ENCODE measurements around the gene RPTOR.

Gene RPTOR

DNA sequence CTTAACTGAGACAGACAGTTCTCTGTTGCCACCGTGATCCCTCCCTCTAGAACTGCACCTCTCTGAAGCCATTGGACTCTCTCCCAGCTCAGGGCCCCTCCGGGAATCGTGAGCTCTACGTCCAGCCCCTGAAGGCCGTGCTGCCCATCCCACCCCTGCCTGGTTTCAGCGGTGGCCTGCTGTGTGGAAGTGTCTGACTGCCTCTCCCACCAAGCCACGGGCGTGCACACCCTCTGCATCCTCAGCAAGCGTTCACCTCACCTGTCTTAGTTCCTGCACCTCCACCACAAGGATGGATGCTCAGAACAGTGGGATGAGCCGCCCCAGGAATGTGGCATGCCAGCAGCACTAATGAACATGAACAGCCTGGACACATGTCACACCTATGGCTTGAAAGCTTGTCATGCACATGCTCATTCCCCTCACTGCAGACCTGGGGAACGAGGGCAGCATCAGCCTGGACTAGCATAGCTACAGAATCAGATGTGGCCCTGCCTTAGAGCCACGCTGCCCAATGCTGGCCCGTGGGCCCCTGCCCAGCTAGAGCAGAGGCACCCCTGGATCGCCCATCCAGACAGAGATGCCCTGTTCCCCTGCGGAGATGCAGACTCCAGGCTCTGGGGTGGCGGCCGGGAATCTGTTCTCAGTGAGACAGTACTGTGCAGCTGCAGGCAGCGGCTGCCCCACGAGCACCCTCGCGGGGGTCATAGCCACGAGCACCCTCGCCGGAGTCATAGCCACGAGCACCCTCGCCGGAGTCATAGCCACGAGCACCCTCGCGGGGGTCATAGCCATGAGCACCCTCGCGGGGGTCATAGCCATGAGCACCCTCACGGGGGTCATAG is 373.3 kb downstream of the RPTOR start:
- Histone ChIP-seq H3K27ac (ENCODE audit: extremely low read depth, low read depth, low read length) (no peak overlapping the region), H3K4me3 (ENCODE audit: low read depth, low read length) (no peak overlapping the region), H3K4me1 (ENCODE audit: control insufficient read depth, insufficient read depth, low read length) (no peaks in the 10 kb centered on the region), H3K9me3 (ENCODE audit: control insufficient read depth, insufficient read depth, low read depth, low read length) (no peaks in the 10 kb centered on the region), H3K36me3 (ENCODE audit: control insufficient read depth in 2 of 2, insufficient read depth in 1 of 2, low read length in 2 of 2) (peaks cover 0 to 33% of the 10 kb centered on the region in 2 experiments; a peak in 2 of 3 replicates)
- TF ChIP-seq ZNF621 (tag by site-specific recombination; IDR thresholded peaks at IDR 0.05) (no peak), GLIS1 (tag by site-specific recombination; IDR thresholded peaks at IDR 0.05) (no peak), KLF16 (tag by site-specific recombination; IDR thresholded peaks at IDR 0.05) (no peak), ZNF157 (tag by site-specific recombination; IDR thresholded peaks at IDR 0.05) (no peak), ZNF426 (tag by site-specific recombination; IDR thresholded peaks at IDR 0.05) (no peak), ZFP37 (tag by site-specific recombination; IDR thresholded peaks at IDR 0.05) (no peak), KLF8 (tag by site-specific recombination; IDR thresholded peaks at IDR 0.05) (no peak), ZNF311 (tag by site-specific recombination; IDR thresholded peaks at IDR 0.05; ENCODE audit: borderline replicate concordance) (no peak), ZNF324 (tag by site-specific recombination; IDR thresholded peaks at IDR 0.05) (no peak), ZNF354C (tag by site-specific recombination; IDR thresholded peaks at IDR 0.05; ENCODE audit: borderline replicate concordance, low read depth) (no peak), ZNF530 (tag by site-specific recombination; IDR thresholded peaks at IDR 0.05; ENCODE audit: low read depth) (no peak), ZNF274 (IDR thresholded peaks at IDR 0.05; ENCODE audit: low read length) (no peak), ZNF274 (tag by site-specific recombination; IDR thresholded peaks at IDR 0.05; ENCODE audit: borderline replicate concordance) (no peak), BCL11B (tag by site-specific recombination; IDR thresholded peaks at IDR 0.05; ENCODE audit: low read depth) (no peak)
- TF ChIP-seq, protein P1, sequence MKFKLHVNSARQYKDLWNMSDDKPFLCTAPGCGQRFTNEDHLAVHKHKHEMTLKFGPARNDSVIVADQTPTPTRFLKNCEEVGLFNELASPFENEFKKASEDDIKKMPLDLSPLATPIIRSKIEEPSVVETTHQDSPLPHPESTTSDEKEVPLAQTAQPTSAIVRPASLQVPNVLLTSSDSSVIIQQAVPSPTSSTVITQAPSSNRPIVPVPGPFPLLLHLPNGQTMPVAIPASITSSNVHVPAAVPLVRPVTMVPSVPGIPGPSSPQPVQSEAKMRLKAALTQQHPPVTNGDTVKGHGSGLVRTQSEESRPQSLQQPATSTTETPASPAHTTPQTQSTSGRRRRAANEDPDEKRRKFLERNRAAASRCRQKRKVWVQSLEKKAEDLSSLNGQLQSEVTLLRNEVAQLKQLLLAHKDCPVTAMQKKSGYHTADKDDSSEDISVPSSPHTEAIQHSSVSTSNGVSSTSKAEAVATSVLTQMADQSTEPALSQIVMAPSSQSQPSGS (tag by site-specific recombination; IDR thresholded peaks at IDR 0.05; ENCODE audit: low read depth), result no peak
- TF ChIP-seq, protein P2, sequence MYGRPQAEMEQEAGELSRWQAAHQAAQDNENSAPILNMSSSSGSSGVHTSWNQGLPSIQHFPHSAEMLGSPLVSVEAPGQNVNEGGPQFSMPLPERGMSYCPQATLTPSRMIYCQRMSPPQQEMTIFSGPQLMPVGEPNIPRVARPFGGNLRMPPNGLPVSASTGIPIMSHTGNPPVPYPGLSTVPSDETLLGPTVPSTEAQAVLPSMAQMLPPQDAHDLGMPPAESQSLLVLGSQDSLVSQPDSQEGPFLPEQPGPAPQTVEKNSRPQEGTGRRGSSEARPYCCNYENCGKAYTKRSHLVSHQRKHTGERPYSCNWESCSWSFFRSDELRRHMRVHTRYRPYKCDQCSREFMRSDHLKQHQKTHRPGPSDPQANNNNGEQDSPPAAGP (tag by site-specific recombination; IDR thresholded peaks at IDR 0.05), result no peak
- TF ChIP-seq, protein P3, sequence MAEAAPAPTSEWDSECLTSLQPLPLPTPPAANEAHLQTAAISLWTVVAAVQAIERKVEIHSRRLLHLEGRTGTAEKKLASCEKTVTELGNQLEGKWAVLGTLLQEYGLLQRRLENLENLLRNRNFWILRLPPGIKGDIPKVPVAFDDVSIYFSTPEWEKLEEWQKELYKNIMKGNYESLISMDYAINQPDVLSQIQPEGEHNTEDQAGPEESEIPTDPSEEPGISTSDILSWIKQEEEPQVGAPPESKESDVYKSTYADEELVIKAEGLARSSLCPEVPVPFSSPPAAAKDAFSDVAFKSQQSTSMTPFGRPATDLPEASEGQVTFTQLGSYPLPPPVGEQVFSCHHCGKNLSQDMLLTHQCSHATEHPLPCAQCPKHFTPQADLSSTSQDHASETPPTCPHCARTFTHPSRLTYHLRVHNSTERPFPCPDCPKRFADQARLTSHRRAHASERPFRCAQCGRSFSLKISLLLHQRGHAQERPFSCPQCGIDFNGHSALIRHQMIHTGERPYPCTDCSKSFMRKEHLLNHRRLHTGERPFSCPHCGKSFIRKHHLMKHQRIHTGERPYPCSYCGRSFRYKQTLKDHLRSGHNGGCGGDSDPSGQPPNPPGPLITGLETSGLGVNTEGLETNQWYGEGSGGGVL (tag by site-specific recombination; IDR thresholded peaks at IDR 0.05), result no peak
- TF ChIP-seq, protein P4, sequence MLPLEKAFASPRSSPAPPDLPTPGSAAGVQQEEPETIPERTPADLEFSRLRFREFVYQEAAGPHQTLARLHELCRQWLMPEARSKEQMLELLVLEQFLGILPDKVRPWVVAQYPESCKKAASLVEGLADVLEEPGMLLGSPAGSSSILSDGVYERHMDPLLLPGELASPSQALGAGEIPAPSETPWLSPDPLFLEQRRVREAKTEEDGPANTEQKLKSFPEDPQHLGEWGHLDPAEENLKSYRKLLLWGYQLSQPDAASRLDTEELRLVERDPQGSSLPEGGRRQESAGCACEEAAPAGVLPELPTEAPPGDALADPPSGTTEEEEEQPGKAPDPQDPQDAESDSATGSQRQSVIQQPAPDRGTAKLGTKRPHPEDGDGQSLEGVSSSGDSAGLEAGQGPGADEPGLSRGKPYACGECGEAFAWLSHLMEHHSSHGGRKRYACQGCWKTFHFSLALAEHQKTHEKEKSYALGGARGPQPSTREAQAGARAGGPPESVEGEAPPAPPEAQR (tag by site-specific recombination; IDR thresholded peaks at IDR 0.05), result no peak
- ChIA-PET POLR2A (no interaction called here), CTCF (interaction anchor here (0.6 kb wide), 1 partner anchor 1924 kb away, joined by 3 read pairs; no protein-coding TSS in a partner anchor)

DNA sequence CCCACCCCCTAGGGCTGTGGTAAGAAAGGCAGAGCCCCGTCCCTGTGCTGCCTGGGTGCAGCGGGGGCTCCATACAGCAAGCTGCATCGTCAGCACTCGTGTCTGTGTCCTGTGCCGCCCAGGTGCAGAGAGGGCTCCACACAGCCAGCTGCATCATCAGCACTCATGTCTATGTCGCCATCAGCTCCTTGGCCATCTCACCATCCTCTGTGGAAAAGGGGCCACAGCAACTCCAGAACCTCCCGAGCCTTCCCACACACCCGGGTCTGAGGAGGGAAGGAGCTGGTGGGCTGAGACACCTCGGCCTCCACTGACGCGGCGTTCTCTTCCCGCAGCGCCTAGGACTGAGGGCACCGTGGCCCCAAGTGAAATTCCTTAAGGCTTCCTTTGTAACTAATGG is 374.1 kb downstream of the RPTOR start:
- Histone ChIP-seq H3K4me3 (ENCODE audit: low read depth, low read length) (no peak overlapping the region), H3K27ac (ENCODE audit: extremely low read depth, low read depth, low read length) (no peak overlapping the region), H3K9me3 (ENCODE audit: control insufficient read depth, insufficient read depth, low read depth, low read length) (no peaks in the 10 kb centered on the region), H3K4me1 (ENCODE audit: control insufficient read depth, insufficient read depth, low read length) (no peaks in the 10 kb centered on the region), H3K36me3 (ENCODE audit: control insufficient read depth in 2 of 2, insufficient read depth in 1 of 2, low read length in 2 of 2) (peaks cover 0 to 41% of the 10 kb centered on the region in 2 experiments; a peak in 1 of 3 replicates)
- ChIA-PET POLR2A (no interaction called here), CTCF (no interaction called here)
- TF ChIP-seq SP2 (tag by site-specific recombination; IDR thresholded peaks at IDR 0.05), result no peak
